ENCODE data around the gene JCHAIN. TPM values are rescaled to one million over a fixed set of nuclear protein-coding genes. Genes with fewer than 3 reads are reported as not detected.
"Not testable (repeated sequence)": the region's sequence is repeated elsewhere in the genome, so short reads cannot be mapped to it uniquely, and the experiment has no call there.

Gene JCHAIN
- total RNA-seq, 1 donor from 2014 or later, result 7.0 TPM

- ATAC-seq; intact Hi-C loops (cut with micrococcal nuclease); DNase-seq: not testable (repeated sequence)
These were observed 28.3 kb upstream of the JCHAIN start for GRCh38 chr4:70694633-70695032.

GRCh38 chr4:70691661-70692060 is 25.4 kb upstream of the JCHAIN start:
- ATAC-seq (no peak), DNase-seq (no peak)
- intact Hi-C loops (cut with micrococcal nuclease), result no loop called here

GRCh38 chr4:70688795-70689231 is 22.5 kb upstream of the JCHAIN start:
- no peak for DNase-seq
- intact Hi-C loops (cut with micrococcal nuclease), result no loop called here
- ATAC-seq, result peak; percentile 3

GRCh38 chr4:70687821-70688794 is 21.8 kb upstream of the JCHAIN start, which contains the start of gene UTP3:
Gene UTP3 (plus strand): TSS chr4:70688532. CDS start chr4:70688678, 146 bp downstream.
- DNase-seq (peak; percentile 96), ATAC-seq (peak; percentile 98)
- intact Hi-C loops (cut with micrococcal nuclease), result no loop called here

- DNase-seq, result peak; percentile 39
- peak; percentile 4 for ATAC-seq
- intact Hi-C loops (cut with micrococcal nuclease), result no loop called here
These were observed 21.1 kb upstream of the JCHAIN start for GRCh38 chr4:70687392-70687791.

GRCh38 chr4:70682142-70682541 is 15.8 kb upstream of the JCHAIN start:
- intact Hi-C loops (cut with micrococcal nuclease); ATAC-seq; DNase-seq: not testable (repeated sequence)

- intact Hi-C loops (cut with micrococcal nuclease), result no loop called here
- DNase-seq, result no peak
- ATAC-seq, result no peak
These were observed 15.4 kb upstream of the JCHAIN start for GRCh38 chr4:70681704-70682103.

- ATAC-seq, result no peak
- intact Hi-C loops (cut with micrococcal nuclease), result no loop called here
These were observed 14.6 kb upstream of the JCHAIN start for GRCh38 chr4:70680934-70681333.

GRCh38 chr4:70678383-70678999 is 12.2 kb upstream of the JCHAIN start:
- ATAC-seq (no peak), DNase-seq (no peak)
- intact Hi-C loops (cut with micrococcal nuclease), result no loop called here

More at GRCh38 chr4:70680934-70681333, 14.6 kb upstream of the JCHAIN start:
- DNase-seq, result no peak

- DNase-seq, result no peak
- intact Hi-C loops (cut with micrococcal nuclease), result no loop called here
- ATAC-seq, result no peak
These were observed 10.3 kb upstream of the JCHAIN start for GRCh38 chr4:70676554-70677090.

GRCh38 chr4:70674731-70675130 is 8.4 kb upstream of the JCHAIN start:
- intact Hi-C loops (cut with micrococcal nuclease), result no loop called here
- ATAC-seq (no peak), DNase-seq (no peak)

- ATAC-seq (no peak), DNase-seq (no peak)
- intact Hi-C loops (cut with micrococcal nuclease), result no loop called here
These were observed 7.9 kb upstream of the JCHAIN start for GRCh38 chr4:70674191-70674590.

GRCh38 chr4:70671091-70671490 is 4.8 kb upstream of the JCHAIN start:
- intact Hi-C loops (cut with micrococcal nuclease), result no loop called here
- ATAC-seq (no peak), DNase-seq (no peak)

- intact Hi-C loops (cut with micrococcal nuclease), result no loop called here
- ATAC-seq (no peak), DNase-seq (no peak)
These were observed 4.2 kb upstream of the JCHAIN start for GRCh38 chr4:70670332-70671014.

GRCh38 chr4:70667740-70668535 is 1.6 kb upstream of the JCHAIN start:
- no peak for DNase-seq
- intact Hi-C loops (cut with micrococcal nuclease), result no loop called here
- peak; percentile 43 for ATAC-seq

- DNase-seq; intact Hi-C loops (cut with micrococcal nuclease); ATAC-seq: not testable (repeated sequence)
These were observed 4.9 kb downstream of the JCHAIN start for GRCh38 chr4:70661309-70661922.

GRCh38 chr4:70660106-70660505 is 6.2 kb downstream of the JCHAIN start:
- intact Hi-C loops (cut with micrococcal nuclease), result no loop called here
- ATAC-seq, result no peak
- no peak for DNase-seq

- ATAC-seq (no peak), DNase-seq (no peak)
- intact Hi-C loops (cut with micrococcal nuclease), result no loop called here
These were observed 7.9 kb downstream of the JCHAIN start for GRCh38 chr4:70658418-70658817.
